Measurements from ENCODE around the gene NUP35. TPM values are rescaled to one million over a fixed set of nuclear protein-coding genes. Genes with fewer than 3 reads are reported as not detected.
"Not testable (repeated sequence)": the region's sequence is repeated elsewhere in the genome, so short reads cannot be mapped to it uniquely, and the experiment has no call there.

The NUP35 gene
- total RNA-seq, 4 donors from 2014 or later = 5.2 to 13.7 (median 11.2) TPM

- TF ChIP-seq CTCF (IDR thresholded peaks at IDR 0.05) = no peak
- TF ChIP-seq POLR2A (IDR thresholded peaks at IDR 0.05) = no peak
Observed at GRCh38 chr2:183149489-183149888, 25.2 kb downstream of the NUP35 start.

GRCh38 chr2:183152280-183152679, 28.0 kb downstream of the NUP35 start:
- not testable (repeated sequence) for H3K36me3 ChIP-seq, H3K4me1 ChIP-seq, H3K27me3 ChIP-seq, H3K9me3 ChIP-seq, H3K4me3 ChIP-seq, DNase-seq, H3K27ac ChIP-seq

More at GRCh38 chr2:183149489-183149888, 25.2 kb downstream of the NUP35 start:
- H3K27ac ChIP-seq = no peak overlapping the region
- H3K4me1 ChIP-seq = no peaks in the 10 kb centered on the region
- no peak for DNase-seq
- H3K9me3 ChIP-seq = peaks cover 0 to under 1% (median 0%) of the 10 kb centered on the region in 4 donors
- H3K36me3 ChIP-seq = peaks cover 0 to 7% (median 0%) of the 10 kb centered on the region in 3 donors
- H3K27me3 ChIP-seq = no peaks in the 10 kb centered on the region
- no peak overlapping the region for H3K4me3 ChIP-seq

GRCh38 chr2:183153967-183154366, 29.7 kb downstream of the NUP35 start:
- no peak for DNase-seq
- Histone ChIP-seq H3K4me3 (no peak overlapping the region), H3K9me3 (no peaks in the 10 kb centered on the region), H3K27ac (no peak overlapping the region), H3K36me3 (peaks cover 0 to 7% (median 0%) of the 10 kb centered on the region in 3 donors), H3K4me1 (no peaks in the 10 kb centered on the region), H3K27me3 (no peaks in the 10 kb centered on the region)
- no peak for TF ChIP-seq CTCF (IDR thresholded peaks at IDR 0.05)
- no peak for TF ChIP-seq POLR2A (IDR thresholded peaks at IDR 0.05)

GRCh38 chr2:183154772-183155171, 30.5 kb downstream of the NUP35 start:
- not testable (repeated sequence) for H3K27ac ChIP-seq, H3K4me1 ChIP-seq, DNase-seq, H3K4me3 ChIP-seq, H3K27me3 ChIP-seq, H3K9me3 ChIP-seq
- H3K36me3 ChIP-seq = peaks cover 0 to 10% (median 0%) of the 10 kb centered on the region in 3 donors

GRCh38 chr2:183157131-183157530, 32.9 kb downstream of the NUP35 start:
- H3K27me3 ChIP-seq = no peaks in the 10 kb centered on the region
- no peaks in the 10 kb centered on the region for H3K9me3 ChIP-seq
- H3K36me3 ChIP-seq = peaks cover 0 to 26% (median 0%) of the 10 kb centered on the region in 3 donors
- no peak for DNase-seq
- TF ChIP-seq POLR2A (IDR thresholded peaks at IDR 0.05) (no peak), CTCF (IDR thresholded peaks at IDR 0.05) (no peak)
- no peaks in the 10 kb centered on the region for H3K4me1 ChIP-seq
- H3K27ac ChIP-seq = no peak overlapping the region
- H3K4me3 ChIP-seq = no peak overlapping the region

- Histone ChIP-seq H3K27me3 (no peaks in the 10 kb centered on the region), H3K4me3 (no peak overlapping the region), H3K27ac (no peak overlapping the region), H3K9me3 (no peaks in the 10 kb centered on the region), H3K36me3 (peaks cover 0 to 42% (median 0%) of the 10 kb centered on the region in 3 donors), H3K4me1 (no peaks in the 10 kb centered on the region)
- DNase-seq = no peak
- TF ChIP-seq POLR2A (IDR thresholded peaks at IDR 0.05) (no peak), CTCF (IDR thresholded peaks at IDR 0.05) (no peak)
Observed at GRCh38 chr2:183162362-183162761, 38.1 kb downstream of the NUP35 start.

All from Peyer's patch (tissue), 4 donors.